Parathyroid adenoma (tissue), 2 donors: ENCODE measurements around the gene WWP2.

ENCODE experiments used
- H2AFZ ChIP-seq: fragments of 300-600 bp; sonication (generic); one replicate; pipeline ENCODE4 v1.7.0; 2017; ENCODE audit warnings: antibody characterized with exemption, mild to moderate bottlenecking
- H3K27ac ChIP-seq: fragments of 300-600 bp; sonication (generic); one replicate; pipeline ENCODE4 v1.7.0; 2017
- H3K27me3 ChIP-seq: fragments of 300-600 bp; sonication (generic); one replicate; pipeline ENCODE4 v1.7.0; 2017; ENCODE audit warnings: low read length; ENCODE audit not compliant: control insufficient read depth, insufficient read depth
- H3K36me3 ChIP-seq: fragments of 300-600 bp; sonication (generic); one replicate; pipeline ENCODE4 v1.7.0; 2017; ENCODE audit warnings: low read length; ENCODE audit not compliant: control insufficient read depth, insufficient read depth
- H3K4me1 ChIP-seq: fragments of 300-600 bp; sonication (generic); one replicate; pipeline ENCODE4 v1.7.0; 2017; ENCODE audit warnings: control low read depth
- H3K4me2 ChIP-seq: fragments of 300-600 bp; sonication (generic); one replicate; pipeline ENCODE4 v1.7.0; 2017; ENCODE audit warnings: low read length
- H3K4me3 ChIP-seq: fragments of 300-600 bp; sonication (generic); one replicate; pipeline ENCODE4 v1.7.0; 2017; ENCODE audit warnings: low read depth, low read length
- H3K79me2 ChIP-seq: fragments of 300-600 bp; sonication (generic); one replicate; pipeline ENCODE4 v1.7.0; 2017; ENCODE audit warnings: control low read depth
- H3K9ac ChIP-seq: fragments of 300-600 bp; sonication (generic); one replicate; pipeline ENCODE4 v1.7.0; 2017; ENCODE audit warnings: mild to moderate bottlenecking
- H3K9me3 ChIP-seq: fragments of 300-600 bp; sonication (generic); one replicate; pipeline ENCODE4 v1.7.0; 2017; ENCODE audit warnings: low read length; ENCODE audit not compliant: control insufficient read depth
- TF ChIP-seq, protein P1 (sequence below): fragments of 300-600 bp; sonication (generic); IDR thresholded peaks from one replicate; pipeline ENCODE4 v1.7.0; 2017; ENCODE audit warnings: antibody characterized with exemption, mild to moderate bottlenecking
- donor health status: primary hyperparathyroidism.

Gene WWP2

DNA sequence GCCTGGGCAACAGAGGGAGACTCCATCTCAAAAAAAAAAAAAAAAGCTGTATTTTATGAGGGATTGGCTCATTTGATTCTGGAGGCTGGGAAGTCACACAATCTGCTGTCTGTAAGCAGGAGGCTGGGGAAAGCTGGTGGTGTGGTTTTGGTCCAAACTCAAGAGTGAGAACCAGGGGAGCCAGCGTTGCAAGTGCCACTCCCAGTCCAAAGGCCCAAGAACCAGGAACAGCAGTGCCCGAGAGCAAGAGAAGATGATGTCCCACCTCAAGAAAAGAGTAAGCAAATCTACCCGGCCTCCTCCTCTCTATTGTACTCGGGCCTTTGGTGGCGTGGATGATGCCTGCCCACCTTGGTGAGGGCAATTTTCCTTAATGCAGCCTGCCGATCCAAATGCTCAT, 30.0 kb upstream of the WWP2 start:
- H3K9ac ChIP-seq: no peak overlapping the region
- H2AFZ ChIP-seq: no peak overlapping the region
- H3K27me3 ChIP-seq: no peaks in the 10 kb centered on the region
- no peaks in the 10 kb centered on the region for H3K9me3 ChIP-seq
- no peaks in the 10 kb centered on the region for H3K36me3 ChIP-seq
- H3K27ac ChIP-seq: no peak overlapping the region
- H3K4me3 ChIP-seq: no peak overlapping the region
- TF ChIP-seq, protein P1, sequence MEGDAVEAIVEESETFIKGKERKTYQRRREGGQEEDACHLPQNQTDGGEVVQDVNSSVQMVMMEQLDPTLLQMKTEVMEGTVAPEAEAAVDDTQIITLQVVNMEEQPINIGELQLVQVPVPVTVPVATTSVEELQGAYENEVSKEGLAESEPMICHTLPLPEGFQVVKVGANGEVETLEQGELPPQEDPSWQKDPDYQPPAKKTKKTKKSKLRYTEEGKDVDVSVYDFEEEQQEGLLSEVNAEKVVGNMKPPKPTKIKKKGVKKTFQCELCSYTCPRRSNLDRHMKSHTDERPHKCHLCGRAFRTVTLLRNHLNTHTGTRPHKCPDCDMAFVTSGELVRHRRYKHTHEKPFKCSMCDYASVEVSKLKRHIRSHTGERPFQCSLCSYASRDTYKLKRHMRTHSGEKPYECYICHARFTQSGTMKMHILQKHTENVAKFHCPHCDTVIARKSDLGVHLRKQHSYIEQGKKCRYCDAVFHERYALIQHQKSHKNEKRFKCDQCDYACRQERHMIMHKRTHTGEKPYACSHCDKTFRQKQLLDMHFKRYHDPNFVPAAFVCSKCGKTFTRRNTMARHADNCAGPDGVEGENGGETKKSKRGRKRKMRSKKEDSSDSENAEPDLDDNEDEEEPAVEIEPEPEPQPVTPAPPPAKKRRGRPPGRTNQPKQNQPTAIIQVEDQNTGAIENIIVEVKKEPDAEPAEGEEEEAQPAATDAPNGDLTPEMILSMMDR: no peak
- H3K79me2 ChIP-seq: no peaks in the 10 kb centered on the region
- peaks cover under 1% of the 10 kb centered on the region for H3K4me1 ChIP-seq
- H3K4me2 ChIP-seq: no peak overlapping the region

- Histone ChIP-seq H3K27ac (no peak overlapping the region), H2AFZ (no peak overlapping the region), H3K4me3 (no peak overlapping the region), H3K27me3 (no peaks in the 10 kb centered on the region), H3K9ac (no peak overlapping the region), H3K4me2 (no peak overlapping the region), H3K9me3 (no peaks in the 10 kb centered on the region), H3K36me3 (no peaks in the 10 kb centered on the region), H3K79me2 (no peaks in the 10 kb centered on the region), H3K4me1 (no peaks in the 10 kb centered on the region)
- TF ChIP-seq, protein P1: no peak
Measured at GRCh38 chr16:69741519-69741918, 20.6 kb upstream of the WWP2 start.

- H3K4me3 ChIP-seq: no peak overlapping the region
- H3K36me3 ChIP-seq: no peaks in the 10 kb centered on the region
- H3K9ac ChIP-seq: no peak overlapping the region
- H3K27ac ChIP-seq: no peak overlapping the region
- TF ChIP-seq, protein P1: no peak
- no peaks in the 10 kb centered on the region for H3K4me1 ChIP-seq
- H3K27me3 ChIP-seq: no peaks in the 10 kb centered on the region
- H3K4me2 ChIP-seq: no peak overlapping the region
- H3K9me3 ChIP-seq: no peaks in the 10 kb centered on the region
- H3K79me2 ChIP-seq: no peaks in the 10 kb centered on the region
- H2AFZ ChIP-seq: no peak overlapping the region
Measured at GRCh38 chr16:69741951-69742904, 19.9 kb upstream of the WWP2 start.

GRCh38 chr16:69744363-69745231, 17.5 kb upstream of the WWP2 start:
- no peaks in the 10 kb centered on the region for H3K36me3 ChIP-seq
- no peaks in the 10 kb centered on the region for H3K79me2 ChIP-seq
- H2AFZ ChIP-seq: no peak overlapping the region
- no peak overlapping the region for H3K4me3 ChIP-seq
- no peaks in the 10 kb centered on the region for H3K27me3 ChIP-seq
- no peak overlapping the region for H3K4me2 ChIP-seq
- H3K9ac ChIP-seq: no peak overlapping the region
- no peaks in the 10 kb centered on the region for H3K9me3 ChIP-seq
- no peaks in the 10 kb centered on the region for H3K4me1 ChIP-seq
- TF ChIP-seq, protein P1: no peak
- H3K27ac ChIP-seq: no peak overlapping the region
